WTC11 (cell line): ENCODE data around the gene CAMKMT. TPM values are rescaled to one million over a fixed set of nuclear protein-coding genes. Genes with fewer than 3 reads are reported as not detected.

Source experiments
- ATAC-seq: fragments of 200-7000 bp; cut with Tn5 transposase; 2 replicates; pipeline ENCODE4 v1.10.0; 2021; ENCODE audit warnings: mild to moderate bottlenecking, moderate library complexity
- CTCF ChIA-PET: fragments of 300-600 bp; sonication (Branson Sonifier 250); formaldehyde crosslinking; loops from one replicate; lab custom pipeline; 2021; ENCODE audit warnings: antibody characterized with exemption; lab: Charles Lee
- POLR2A ChIA-PET: fragments of 350-600 bp; sonication (Branson Sonifier 250); formaldehyde crosslinking; loops from one replicate; lab custom pipeline; 2021; ENCODE audit warnings: antibody characterized with exemption; lab: Charles Lee
- DNase-seq: peaks from one replicate; pipeline ENCODE4 v3.0.0; 2021; ENCODE audit warnings: low spot score
- H3K27ac Mint-ChIP-seq: 2 replicates; pipeline ENCODE4 v1.8.0; 2021; ENCODE audit warnings: mixed read lengths
- H3K27me3 Mint-ChIP-seq: 2 replicates; pipeline ENCODE4 v1.8.0; 2021; ENCODE audit warnings: low read depth, mild to moderate bottlenecking, moderate library complexity, mixed read lengths
- H3K36me3 Mint-ChIP-seq: 2 replicates; pipeline ENCODE4 v1.8.0; 2021; ENCODE audit warnings: mixed read lengths
- H3K4me1 Mint-ChIP-seq: 2 replicates; pipeline ENCODE4 v1.8.0; 2022; ENCODE audit warnings: mixed read lengths
- H3K4me3 Mint-ChIP-seq: 2 replicates; pipeline ENCODE4 v1.8.0; 2021; ENCODE audit warnings: mild to moderate bottlenecking, moderate library complexity, mixed read lengths
- H3K9me3 Mint-ChIP-seq: 2 replicates; pipeline ENCODE4 v1.8.0; 2021; ENCODE audit warnings: mixed read lengths
- CREM ChIP-seq: sonication (generic); formaldehyde crosslinking; IDR thresholded peaks from 2 replicates; pipeline ENCODE4 v1.8.1; 2022; ENCODE audit warnings: mild to moderate bottlenecking, missing genetic modification reagents, moderate library complexity
- FOXK1 ChIP-seq: sonication (generic); formaldehyde crosslinking; IDR thresholded peaks from 2 replicates; pipeline ENCODE4 v1.8.0; 2022; ENCODE audit warnings: mild to moderate bottlenecking, moderate library complexity, missing genetic modification reagents
- SOX15 ChIP-seq: fragments of 250-450 bp; sonication (Bioruptor Pico); IDR thresholded peaks from 2 replicates; pipeline ENCODE4 v1.9.0; 2021; ENCODE audit warnings: mild to moderate bottlenecking
- TEAD1 ChIP-seq: sonication (generic); formaldehyde crosslinking; IDR thresholded peaks from 2 replicates; pipeline ENCODE4 v1.8.0; 2022; ENCODE audit warnings: mild to moderate bottlenecking, missing genetic modification reagents
- total RNA-seq: library from RNA; stranded (reverse); gene quantifications from 3 replicates; pipeline ENCODE4 v1.2.3, GENCODE V29; 2021
- TF ChIP-seq, protein P1 (sequence below): sonication (generic); formaldehyde crosslinking; IDR thresholded peaks from 2 replicates; pipeline ENCODE4 v1.8.0; 2022; ENCODE audit warnings: missing genetic modification reagents
- TF ChIP-seq, protein P2 (sequence below): sonication (generic); formaldehyde crosslinking; IDR thresholded peaks from 2 replicates; pipeline ENCODE4 v1.8.0; 2022; ENCODE audit warnings: mild to moderate bottlenecking, missing genetic modification reagents
- TF ChIP-seq, protein P3 (sequence below): fragments of 250-450 bp; sonication (Bioruptor Pico); IDR thresholded peaks from 2 replicates; pipeline ENCODE4 v1.9.0; 2021; ENCODE audit warnings: mild to moderate bottlenecking
- TF ChIP-seq, protein P4 (sequence below): sonication (generic); formaldehyde crosslinking; IDR thresholded peaks from 2 replicates; pipeline ENCODE4 v1.8.1; 2022; ENCODE audit warnings: mild to moderate bottlenecking, moderate library complexity, missing genetic modification reagents
- TF ChIP-seq, protein P5 (sequence below): sonication (generic); formaldehyde crosslinking; IDR thresholded peaks from 2 replicates; pipeline ENCODE4 v1.8.0; 2023; ENCODE audit warnings: missing genetic modification reagents, mild to moderate bottlenecking, borderline replicate concordance
- TF ChIP-seq, protein P6 (sequence below): fragments of 250-450 bp; sonication (Bioruptor Pico); IDR thresholded peaks from 2 replicates; pipeline ENCODE4 v1.8.0; 2021; ENCODE audit warnings: mild to moderate bottlenecking
- TF ChIP-seq, protein P7 (sequence below): sonication (generic); formaldehyde crosslinking; IDR thresholded peaks from 2 replicates; pipeline ENCODE4 v1.8.0; 2022; ENCODE audit warnings: mild to moderate bottlenecking, missing genetic modification reagents
- TF ChIP-seq, protein P8 (sequence below): fragments of 250-450 bp; sonication (Bioruptor Pico); conservative IDR thresholded peaks from 2 replicates; pipeline ENCODE4 v1.9.0; 2021; ENCODE audit warnings: mild to moderate bottlenecking

Gene CAMKMT
- total RNA-seq, 1 experiment from 2014 or later, result 20.6 TPM

DNA sequence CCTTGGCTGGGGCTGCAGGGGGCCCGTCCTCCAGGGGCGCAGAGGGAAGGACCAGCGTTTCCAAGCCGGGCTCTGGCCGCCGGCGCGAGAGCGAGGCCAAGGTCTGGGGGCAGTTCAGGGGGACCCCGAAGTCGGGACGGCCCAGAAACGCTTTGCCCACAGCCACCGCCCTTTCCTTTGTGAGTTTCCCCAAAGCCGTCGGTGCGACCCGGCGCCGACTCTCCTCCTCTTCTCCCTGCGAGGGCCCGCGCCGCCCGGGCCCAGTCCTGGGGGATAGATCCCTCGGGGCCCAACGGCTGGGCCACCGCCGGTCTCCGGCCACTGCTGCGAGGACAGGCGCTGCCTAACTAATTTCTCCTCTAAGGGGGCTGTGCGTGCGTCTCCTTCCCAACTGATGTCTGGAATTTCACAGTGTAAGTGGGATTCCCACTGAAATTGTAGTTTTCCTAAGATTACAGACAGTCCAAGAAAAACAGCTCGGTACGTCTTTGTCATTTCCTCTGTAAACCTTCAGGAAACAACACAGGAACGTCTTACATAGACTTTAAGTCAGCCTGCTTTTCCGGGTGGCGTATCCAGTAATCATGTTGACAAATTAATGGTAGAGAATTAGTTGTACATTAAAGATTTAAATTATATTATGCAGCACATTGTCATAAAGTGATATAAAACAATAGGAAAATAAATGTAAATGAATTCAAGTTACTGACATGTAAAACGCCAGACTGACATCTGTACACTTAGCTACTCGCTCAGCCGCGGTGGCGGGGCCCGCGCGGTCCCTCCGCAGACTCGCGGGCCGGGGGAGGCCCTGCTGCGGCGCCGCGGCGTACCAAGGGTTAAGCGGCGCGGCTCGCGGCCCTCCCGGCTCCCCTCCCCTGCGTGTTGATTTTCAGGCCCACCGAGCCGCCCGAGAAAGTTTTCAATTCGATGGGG lies 440.4 kb downstream of the CAMKMT start (continued):
- TF ChIP-seq, protein P1, sequence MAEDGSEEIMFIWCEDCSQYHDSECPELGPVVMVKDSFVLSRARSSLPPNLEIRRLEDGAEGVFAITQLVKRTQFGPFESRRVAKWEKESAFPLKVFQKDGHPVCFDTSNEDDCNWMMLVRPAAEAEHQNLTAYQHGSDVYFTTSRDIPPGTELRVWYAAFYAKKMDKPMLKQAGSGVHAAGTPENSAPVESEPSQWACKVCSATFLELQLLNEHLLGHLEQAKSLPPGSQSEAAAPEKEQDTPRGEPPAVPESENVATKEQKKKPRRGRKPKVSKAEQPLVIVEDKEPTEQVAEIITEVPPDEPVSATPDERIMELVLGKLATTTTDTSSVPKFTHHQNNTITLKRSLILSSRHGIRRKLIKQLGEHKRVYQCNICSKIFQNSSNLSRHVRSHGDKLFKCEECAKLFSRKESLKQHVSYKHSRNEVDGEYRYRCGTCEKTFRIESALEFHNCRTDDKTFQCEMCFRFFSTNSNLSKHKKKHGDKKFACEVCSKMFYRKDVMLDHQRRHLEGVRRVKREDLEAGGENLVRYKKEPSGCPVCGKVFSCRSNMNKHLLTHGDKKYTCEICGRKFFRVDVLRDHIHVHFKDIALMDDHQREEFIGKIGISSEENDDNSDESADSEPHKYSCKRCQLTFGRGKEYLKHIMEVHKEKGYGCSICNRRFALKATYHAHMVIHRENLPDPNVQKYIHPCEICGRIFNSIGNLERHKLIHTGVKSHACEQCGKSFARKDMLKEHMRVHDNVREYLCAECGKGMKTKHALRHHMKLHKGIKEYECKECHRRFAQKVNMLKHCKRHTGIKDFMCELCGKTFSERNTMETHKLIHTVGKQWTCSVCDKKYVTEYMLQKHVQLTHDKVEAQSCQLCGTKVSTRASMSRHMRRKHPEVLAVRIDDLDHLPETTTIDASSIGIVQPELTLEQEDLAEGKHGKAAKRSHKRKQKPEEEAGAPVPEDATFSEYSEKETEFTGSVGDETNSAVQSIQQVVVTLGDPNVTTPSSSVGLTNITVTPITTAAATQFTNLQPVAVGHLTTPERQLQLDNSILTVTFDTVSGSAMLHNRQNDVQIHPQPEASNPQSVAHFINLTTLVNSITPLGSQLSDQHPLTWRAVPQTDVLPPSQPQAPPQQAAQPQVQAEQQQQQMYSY, result no peak
- TF ChIP-seq, all 79 proteins: peak for 0

DNA sequence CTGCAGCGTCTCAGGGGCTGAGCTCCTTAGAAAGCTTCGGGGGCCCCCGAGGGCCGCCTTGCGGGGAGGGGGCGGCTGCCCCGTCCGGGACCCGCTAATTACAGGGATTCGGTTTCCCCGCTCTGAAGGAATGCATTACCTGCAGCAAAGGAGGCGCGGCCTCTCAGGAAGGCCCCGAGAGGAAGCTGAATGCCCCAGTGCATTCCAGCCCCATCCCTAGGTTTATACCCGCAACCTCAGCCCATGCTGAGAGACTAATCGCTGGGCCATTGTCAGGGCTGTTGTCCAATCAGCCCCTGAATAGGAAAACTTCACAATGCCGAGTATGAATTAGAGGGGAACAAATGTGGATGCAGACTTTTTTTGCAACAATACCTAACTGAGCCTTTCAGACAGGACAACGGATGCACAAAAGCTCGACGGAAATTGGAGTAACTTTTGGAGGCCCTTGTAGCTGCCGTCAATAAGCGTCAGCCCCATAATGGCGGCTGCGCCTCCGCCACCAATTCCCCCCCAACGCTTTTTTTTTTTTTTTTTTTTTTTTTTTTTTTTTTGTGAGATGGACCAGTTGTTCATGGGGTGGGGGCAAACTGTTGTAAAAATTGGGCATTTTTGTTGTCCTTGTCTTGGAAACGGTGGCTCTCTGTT lies 441.2 kb downstream of the CAMKMT start:
- Mint-ChIP-seq H3K27ac (peak overlapping the region; percentile 98), H3K36me3 (no peaks in the 10 kb centered on the region), H3K4me1 (peaks cover 82% of the 10 kb centered on the region), H3K9me3 (no peaks in the 10 kb centered on the region), H3K4me3 (peak overlapping the region; percentile 70), H3K27me3 (peaks cover 53% of the 10 kb centered on the region)
- POLR2A ChIA-PET, result interaction anchor here (0.6 to 3.6 kb wide), 6 partner anchors 13 to 134 kb away, joined by 3 to 26 read pairs (median 4); no protein-coding TSS in a partner anchor
- peak; percentile 92 for DNase-seq
- ATAC-seq, result peak; percentile 75
- CTCF ChIA-PET, result interaction anchor here (0.6 to 2.3 kb wide), 12 partner anchors 13 to 899 kb away, joined by 3 to 11 read pairs (median 4); no protein-coding TSS in a partner anchor
- TF ChIP-seq SOX15 (no peak), TEAD1 (CRISPR knock-in tag) (peak; percentile 99), FOXK1 (CRISPR knock-in tag) (peak; percentile 42; the same call in 1 of the 2 replicates), CREM (CRISPR knock-in tag) (no peak)
- TF ChIP-seq, protein P2, sequence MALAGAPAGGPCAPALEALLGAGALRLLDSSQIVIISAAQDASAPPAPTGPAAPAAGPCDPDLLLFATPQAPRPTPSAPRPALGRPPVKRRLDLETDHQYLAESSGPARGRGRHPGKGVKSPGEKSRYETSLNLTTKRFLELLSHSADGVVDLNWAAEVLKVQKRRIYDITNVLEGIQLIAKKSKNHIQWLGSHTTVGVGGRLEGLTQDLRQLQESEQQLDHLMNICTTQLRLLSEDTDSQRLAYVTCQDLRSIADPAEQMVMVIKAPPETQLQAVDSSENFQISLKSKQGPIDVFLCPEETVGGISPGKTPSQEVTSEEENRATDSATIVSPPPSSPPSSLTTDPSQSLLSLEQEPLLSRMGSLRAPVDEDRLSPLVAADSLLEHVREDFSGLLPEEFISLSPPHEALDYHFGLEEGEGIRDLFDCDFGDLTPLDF (CRISPR knock-in tag), result no peak
- TF ChIP-seq, protein P3, sequence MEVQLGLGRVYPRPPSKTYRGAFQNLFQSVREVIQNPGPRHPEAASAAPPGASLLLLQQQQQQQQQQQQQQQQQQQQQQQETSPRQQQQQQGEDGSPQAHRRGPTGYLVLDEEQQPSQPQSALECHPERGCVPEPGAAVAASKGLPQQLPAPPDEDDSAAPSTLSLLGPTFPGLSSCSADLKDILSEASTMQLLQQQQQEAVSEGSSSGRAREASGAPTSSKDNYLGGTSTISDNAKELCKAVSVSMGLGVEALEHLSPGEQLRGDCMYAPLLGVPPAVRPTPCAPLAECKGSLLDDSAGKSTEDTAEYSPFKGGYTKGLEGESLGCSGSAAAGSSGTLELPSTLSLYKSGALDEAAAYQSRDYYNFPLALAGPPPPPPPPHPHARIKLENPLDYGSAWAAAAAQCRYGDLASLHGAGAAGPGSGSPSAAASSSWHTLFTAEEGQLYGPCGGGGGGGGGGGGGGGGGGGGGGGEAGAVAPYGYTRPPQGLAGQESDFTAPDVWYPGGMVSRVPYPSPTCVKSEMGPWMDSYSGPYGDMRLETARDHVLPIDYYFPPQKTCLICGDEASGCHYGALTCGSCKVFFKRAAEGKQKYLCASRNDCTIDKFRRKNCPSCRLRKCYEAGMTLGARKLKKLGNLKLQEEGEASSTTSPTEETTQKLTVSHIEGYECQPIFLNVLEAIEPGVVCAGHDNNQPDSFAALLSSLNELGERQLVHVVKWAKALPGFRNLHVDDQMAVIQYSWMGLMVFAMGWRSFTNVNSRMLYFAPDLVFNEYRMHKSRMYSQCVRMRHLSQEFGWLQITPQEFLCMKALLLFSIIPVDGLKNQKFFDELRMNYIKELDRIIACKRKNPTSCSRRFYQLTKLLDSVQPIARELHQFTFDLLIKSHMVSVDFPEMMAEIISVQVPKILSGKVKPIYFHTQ (CRISPR knock-in tag), result no peak
- TF ChIP-seq, protein P4, sequence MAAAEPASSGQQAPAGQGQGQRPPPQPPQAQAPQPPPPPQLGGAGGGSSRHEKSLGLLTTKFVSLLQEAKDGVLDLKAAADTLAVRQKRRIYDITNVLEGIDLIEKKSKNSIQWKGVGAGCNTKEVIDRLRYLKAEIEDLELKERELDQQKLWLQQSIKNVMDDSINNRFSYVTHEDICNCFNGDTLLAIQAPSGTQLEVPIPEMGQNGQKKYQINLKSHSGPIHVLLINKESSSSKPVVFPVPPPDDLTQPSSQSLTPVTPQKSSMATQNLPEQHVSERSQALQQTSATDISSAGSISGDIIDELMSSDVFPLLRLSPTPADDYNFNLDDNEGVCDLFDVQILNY (CRISPR knock-in tag), result no peak
- TF ChIP-seq, protein P5, sequence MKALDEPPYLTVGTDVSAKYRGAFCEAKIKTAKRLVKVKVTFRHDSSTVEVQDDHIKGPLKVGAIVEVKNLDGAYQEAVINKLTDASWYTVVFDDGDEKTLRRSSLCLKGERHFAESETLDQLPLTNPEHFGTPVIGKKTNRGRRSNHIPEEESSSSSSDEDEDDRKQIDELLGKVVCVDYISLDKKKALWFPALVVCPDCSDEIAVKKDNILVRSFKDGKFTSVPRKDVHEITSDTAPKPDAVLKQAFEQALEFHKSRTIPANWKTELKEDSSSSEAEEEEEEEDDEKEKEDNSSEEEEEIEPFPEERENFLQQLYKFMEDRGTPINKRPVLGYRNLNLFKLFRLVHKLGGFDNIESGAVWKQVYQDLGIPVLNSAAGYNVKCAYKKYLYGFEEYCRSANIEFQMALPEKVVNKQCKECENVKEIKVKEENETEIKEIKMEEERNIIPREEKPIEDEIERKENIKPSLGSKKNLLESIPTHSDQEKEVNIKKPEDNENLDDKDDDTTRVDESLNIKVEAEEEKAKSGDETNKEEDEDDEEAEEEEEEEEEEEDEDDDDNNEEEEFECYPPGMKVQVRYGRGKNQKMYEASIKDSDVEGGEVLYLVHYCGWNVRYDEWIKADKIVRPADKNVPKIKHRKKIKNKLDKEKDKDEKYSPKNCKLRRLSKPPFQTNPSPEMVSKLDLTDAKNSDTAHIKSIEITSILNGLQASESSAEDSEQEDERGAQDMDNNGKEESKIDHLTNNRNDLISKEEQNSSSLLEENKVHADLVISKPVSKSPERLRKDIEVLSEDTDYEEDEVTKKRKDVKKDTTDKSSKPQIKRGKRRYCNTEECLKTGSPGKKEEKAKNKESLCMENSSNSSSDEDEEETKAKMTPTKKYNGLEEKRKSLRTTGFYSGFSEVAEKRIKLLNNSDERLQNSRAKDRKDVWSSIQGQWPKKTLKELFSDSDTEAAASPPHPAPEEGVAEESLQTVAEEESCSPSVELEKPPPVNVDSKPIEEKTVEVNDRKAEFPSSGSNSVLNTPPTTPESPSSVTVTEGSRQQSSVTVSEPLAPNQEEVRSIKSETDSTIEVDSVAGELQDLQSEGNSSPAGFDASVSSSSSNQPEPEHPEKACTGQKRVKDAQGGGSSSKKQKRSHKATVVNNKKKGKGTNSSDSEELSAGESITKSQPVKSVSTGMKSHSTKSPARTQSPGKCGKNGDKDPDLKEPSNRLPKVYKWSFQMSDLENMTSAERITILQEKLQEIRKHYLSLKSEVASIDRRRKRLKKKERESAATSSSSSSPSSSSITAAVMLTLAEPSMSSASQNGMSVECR (CRISPR knock-in tag), result no peak
- TF ChIP-seq, protein P6, sequence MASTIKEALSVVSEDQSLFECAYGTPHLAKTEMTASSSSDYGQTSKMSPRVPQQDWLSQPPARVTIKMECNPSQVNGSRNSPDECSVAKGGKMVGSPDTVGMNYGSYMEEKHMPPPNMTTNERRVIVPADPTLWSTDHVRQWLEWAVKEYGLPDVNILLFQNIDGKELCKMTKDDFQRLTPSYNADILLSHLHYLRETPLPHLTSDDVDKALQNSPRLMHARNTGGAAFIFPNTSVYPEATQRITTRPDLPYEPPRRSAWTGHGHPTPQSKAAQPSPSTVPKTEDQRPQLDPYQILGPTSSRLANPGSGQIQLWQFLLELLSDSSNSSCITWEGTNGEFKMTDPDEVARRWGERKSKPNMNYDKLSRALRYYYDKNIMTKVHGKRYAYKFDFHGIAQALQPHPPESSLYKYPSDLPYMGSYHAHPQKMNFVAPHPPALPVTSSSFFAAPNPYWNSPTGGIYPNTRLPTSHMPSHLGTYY, result no peak
- TF ChIP-seq, protein P7, sequence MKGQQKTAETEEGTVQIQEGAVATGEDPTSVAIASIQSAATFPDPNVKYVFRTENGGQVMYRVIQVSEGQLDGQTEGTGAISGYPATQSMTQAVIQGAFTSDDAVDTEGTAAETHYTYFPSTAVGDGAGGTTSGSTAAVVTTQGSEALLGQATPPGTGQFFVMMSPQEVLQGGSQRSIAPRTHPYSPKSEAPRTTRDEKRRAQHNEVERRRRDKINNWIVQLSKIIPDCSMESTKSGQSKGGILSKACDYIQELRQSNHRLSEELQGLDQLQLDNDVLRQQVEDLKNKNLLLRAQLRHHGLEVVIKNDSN (CRISPR knock-in tag), result no peak
- TF ChIP-seq, protein P8, sequence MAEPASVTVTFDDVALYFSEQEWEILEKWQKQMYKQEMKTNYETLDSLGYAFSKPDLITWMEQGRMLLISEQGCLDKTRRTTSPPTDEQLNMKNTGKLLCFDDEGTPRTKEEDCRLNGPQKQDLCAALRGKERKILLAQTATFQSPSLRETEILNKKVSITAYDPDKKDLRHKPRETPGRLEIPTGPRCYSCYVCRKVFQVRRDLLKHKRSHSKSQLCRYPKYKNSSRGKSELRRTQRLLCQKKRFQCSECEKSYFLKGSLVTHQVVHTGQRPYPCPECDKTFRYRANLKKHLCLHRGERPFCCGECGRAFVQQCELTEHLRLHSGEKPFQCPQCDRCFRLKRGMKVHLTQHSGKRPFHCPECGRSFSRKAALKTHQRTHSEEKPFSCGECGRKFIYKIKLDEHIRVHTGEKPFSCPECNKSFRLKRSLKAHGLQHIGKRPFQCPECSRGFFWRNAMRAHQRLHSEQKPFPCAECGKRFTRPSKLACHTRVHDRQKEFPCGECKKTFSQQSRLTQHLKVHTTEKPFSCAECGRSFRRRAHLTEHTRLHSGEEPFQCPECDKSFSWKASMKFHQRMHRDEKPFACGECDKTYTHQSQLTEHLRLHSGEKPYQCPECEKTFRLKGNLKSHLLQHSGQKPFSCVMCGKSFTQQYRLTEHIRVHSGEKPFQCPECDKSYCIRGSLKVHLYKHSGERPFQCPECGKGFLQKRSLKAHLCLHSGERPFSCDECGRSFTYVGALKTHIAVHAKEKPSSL, result no peak
